Daoy (cell line): Measurements from ENCODE around the gene OR2AG2. TPM values are rescaled to one million over a fixed set of nuclear protein-coding genes. Genes with fewer than 3 reads are reported as not detected.
"Not testable (repeated sequence)": the region's sequence is repeated elsewhere in the genome, so short reads cannot be mapped to it uniquely, and the experiment has no call there.

Experiments used
- DNase-seq: peaks from one replicate; pipeline ENCODE4 v3.0.0-alpha.2; 2015; ENCODE audit warnings: low read depth
- total RNA-seq: library from RNA; depleted of rRNA; stranded (reverse); fragments of >200 nt; shearing (Covaris generic); gene quantifications from 2 replicates; pipeline ENCODE4 v1.2.3, GENCODE V29; 2014; rRNA removed

OR2AG2 gene
- total RNA-seq, result 0.03 TPM in 1 of 2 replicates, not detected in the other

DNA sequence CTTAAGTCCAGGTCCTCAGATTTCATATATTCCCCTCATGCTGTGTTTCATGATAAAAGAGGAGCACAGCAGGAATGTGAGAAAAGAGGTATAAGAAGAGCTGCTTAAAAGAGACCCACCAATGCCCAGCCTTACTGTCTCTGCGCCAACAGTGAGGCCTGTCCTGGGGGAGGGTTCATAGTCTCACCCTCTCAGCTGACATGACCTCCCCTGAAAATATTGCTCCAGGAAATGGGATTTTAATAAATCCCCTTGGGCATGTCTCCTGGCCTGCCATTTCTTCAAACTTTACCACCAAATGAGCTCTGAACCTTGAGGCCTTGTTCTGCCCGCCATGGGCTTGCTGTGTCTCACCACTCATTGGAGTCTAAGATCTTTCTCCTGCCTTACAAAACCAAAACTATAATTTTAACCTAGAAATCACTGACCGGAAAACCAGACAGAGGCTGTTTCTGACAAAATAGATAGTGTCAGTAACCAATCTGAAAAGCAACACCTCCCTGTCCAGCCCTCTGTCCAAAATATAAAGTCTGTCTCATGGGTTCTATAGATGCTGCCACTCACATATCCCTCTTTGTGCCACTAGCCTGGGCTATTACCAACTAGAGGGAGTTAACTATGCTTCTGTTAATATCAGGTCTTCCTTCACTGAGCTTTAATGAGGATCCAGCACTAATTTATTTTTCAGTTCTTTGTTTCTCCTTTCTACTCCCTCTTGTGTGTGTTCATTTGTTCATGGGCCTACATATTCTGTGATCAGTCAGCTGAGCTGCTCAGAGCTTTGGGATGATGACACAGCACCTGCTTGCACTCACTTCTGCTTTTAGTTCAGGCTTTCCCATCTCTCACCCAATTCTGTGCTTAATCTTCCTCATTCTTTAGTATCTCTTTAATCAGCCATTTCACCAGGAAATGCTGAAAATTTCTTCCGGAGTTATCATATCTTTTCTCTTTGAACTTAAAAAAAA lies at the start of gene OR2AG2:
Gene OR2AG2 (minus strand): TSS at position 51 of the 968 bp plus-strand sequence. CDS start 3,019 bp downstream, outside the sequence.
- DNase-seq, result no peak

- DNase-seq, result no peak
These were observed 47.2 kb upstream of the OR2AG2 start for GRCh38 chr11:6818967-6819366.

DNA sequence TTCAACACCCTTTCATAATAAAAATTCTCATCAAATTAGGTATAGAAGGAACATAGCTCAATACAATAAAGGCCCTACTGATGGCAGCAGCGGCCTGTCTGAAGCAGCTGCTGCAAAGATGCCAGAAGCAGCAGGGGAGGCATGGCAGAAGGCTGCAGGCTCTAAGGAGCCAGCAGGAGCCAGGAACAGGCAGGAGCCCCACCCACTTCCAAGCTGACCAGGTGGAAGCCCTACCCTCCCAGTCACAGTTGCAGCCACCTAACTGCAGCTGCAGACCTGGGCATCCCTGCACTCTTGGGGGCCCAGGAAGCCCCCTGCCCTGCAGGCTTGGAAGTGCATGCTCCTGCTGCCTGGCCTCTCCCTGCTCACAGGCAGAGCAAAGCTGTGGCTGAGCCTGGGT lies 45.9 kb upstream of the OR2AG2 start:
- no peak for DNase-seq

- DNase-seq, result no peak
These were observed 41.9 kb upstream of the OR2AG2 start for GRCh38 chr11:6813656-6814055.

DNA sequence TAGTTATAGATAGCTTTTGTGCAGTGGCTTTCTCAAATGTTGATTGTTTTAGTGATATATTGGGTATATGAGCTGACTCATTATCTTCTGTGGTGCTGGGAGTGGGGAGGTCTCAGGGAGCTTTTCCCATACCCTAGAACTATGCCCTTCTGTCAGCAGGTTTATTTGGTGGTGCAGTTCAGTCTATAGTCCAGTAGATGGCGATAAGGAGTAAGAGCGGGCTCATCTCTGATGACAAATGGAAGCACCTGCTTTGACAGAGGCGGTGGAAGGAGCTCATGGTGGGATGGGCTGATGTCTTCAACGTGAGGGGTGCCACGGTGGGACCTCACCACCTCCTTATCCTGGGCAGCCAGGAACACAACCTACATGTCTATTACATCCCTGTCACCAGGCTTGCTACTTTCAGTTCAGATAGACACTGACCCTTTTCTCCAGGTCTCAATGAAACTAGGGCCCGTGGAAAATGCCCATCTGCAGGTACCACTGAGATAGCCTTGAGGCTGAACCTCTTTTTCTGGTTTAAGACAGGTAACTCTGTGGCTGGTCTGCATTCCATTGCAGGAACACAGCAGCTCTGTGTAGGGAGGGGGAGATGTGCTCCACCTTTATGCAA lies 40.7 kb upstream of the OR2AG2 start:
- DNase-seq, result peak; percentile 46

- not testable (repeated sequence) for DNase-seq
These were observed 29.3 kb upstream of the OR2AG2 start for GRCh38 chr11:6801075-6801474.

DNA sequence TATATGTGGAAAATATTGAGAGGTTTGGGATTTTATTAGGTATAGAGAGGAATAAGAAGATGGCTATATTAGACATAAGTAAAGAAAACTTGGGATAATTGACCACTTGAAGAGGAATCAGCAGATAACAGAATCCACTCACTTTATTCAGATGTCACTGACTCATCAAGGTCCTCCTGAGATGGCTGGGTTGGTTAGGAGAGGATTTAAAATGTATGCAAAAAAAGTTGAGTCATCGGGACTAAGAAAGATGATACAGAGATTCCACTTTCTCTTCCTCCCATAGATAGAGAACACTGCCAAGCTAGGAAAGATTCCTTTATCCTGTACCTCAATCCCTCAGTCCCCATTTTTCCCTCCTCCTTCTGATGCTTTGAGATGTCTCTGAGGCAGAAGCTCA lies 27.6 kb upstream of the OR2AG2 start, which contains the start of gene OR6A2:
Gene OR6A2 (minus strand): TSS at position 288 of the 400 bp plus-strand sequence. CDS start 3,981 bp downstream, outside the sequence.
- DNase-seq, result peak; percentile 25

DNA sequence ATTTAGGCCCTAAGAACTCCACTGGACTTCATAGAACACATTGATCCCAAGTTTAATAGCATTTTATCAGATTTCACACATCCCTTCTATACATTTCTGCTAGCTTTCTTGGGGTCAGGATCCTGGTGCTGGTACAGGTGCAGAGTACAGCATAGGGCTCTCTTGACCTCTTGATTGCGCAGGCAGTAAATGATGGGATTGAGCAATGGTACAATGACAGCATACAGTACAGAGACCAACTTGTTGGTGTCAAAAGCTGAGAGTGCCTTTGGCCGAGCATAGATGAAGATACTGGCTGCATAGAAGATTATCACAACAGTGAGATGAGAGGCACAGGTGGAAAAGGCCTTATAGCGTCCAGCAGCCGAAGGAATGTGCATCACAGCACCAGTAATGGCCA lies 22.9 kb upstream of the OR2AG2 start:
- no peak for DNase-seq

DNA sequence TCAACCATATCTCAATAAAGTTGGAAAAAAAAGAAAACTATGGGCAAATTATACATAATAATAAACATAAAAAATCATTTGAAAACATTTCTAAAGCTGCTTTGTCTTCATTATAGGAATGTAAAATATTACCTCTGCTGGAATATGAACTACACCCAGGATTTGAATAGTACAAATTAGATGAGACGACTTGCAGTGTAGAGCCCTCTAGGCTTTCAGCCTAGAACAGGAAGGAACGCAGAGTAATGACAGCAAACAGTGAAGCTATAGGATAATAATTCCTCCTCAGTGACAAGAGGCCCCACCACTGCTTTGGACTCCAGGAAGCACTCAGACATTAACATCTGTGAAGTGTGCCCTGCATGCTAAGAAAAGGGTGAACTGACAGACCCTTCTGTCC lies 18.8 kb upstream of the OR2AG2 start:
- DNase-seq, result no peak

- DNase-seq, result no peak
These were observed 10.9 kb upstream of the OR2AG2 start, which contains the start of gene OR2AG1 for GRCh38 chr11:6782720-6783119. OR2AG1 (plus strand) TSS chr11:6783020; CDS start chr11:6785038, 2,018 bp downstream.

DNA sequence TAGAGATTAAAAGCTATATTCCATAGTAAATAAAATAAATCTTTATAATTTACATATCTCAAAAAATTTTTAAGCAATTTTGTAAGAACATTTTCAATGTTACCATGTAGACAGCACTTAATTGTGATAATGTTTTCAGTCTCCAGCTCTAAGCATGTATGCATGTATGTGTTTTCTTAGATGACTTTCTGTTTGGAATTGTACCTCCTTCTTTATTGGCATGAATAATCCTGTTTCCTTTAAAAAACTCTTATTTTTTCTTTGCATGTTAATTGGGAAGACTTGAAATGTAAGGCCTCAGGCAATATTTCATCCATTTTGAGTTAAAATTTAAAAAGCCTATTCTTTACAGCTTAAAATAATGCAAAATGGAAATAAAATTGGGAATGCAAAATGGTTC lies 9.1 kb upstream of the OR2AG2 start:
- DNase-seq, result no peak

DNA sequence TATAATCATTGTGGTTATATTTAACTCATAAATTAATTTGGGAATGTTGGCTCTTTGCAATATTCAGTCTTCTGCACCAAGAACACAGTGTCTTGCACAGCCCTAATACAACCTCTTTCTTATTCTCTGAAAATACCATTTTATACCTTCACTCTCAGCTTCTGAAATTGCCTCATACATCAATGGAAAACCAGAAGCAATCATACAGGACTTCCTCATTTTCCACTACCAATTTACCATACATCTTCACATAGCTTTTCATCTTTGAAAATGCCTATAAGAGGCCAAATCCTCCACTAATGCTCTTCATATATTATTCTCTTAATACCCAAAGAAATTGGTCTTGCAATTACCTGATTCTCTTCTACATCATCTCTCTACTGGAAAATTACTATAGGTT lies 6.7 kb upstream of the OR2AG2 start:
- no peak for DNase-seq

DNA sequence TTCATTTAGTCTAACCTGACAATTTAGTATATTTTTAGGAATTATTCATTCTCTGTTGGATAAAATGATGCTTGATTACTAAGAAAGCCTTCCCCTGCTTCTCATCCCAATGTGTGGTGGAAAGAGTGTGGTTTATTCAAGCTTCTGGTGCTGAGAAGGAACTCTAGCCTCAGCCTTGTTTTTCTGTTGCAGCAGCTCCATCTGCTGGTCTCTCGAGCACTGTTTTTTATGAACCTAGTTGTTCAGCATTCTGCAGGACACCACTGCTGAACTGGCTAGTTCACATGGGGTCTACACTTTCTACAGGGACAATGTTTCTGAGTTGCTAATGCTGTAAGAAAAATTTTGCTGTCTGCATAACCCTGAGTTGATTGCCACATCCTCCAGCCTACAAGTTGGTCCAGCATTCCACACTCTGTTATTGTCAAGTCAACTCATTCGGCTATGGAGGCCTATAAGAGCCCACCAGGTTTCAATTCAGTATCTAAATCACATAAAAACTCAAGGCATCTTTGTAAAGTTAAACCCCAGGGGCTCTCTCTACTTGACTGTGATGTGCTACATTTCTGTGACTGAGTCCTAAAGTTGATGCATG lies 14.3 kb downstream of the OR2AG2 start:
- peak; percentile 36 for DNase-seq

DNA sequence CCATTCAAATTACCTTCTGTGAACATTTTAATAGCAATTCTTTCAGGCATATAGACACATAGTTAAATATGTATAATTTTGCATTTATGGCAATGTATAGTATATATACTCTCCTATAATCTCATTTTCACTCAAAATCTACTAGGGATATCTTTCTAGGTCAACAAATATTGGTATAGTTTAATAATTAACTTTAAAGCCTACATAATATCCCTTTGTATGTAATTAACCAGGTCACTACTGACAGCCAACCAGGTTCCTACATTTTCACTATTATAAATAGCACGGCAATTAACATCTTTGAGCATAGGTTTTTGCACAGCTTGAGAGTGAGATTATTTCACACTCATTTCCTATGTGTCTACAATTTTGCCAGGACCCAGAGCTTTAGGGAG lies 15.8 kb downstream of the OR2AG2 start:
- DNase-seq, result no peak

DNA sequence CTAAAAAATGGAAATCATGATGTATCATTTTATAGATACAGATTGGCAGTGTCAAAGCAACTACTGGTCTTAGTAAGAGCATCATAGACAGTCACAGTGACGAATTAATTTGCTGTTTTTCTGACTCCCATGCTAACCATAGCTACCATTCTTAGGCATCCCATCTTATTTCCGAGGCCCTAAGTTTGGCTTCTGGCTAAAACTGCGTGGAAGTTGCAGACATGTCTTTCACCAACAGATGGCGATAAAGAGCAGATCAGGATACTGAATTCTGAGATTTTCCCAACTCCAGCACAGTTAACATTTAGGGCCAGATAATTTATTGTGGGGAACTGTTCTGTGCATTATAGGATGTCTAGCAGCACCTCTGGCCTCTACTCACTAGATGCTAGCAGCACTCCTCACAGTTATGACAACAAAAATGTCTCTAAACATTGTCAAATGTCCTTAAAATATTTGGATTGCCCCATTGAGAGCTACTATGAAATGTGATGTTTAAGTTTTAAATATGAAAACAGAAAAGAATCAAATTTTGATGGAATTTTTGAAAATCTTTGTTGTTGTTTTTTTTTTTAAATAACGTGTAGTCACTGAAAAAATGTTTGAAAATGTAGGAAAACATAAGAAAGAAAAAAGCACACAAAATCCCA lies 16.3 kb downstream of the OR2AG2 start:
- DNase-seq, result peak; percentile 15

GRCh38 chr11:6747097-6747668 lies 24.6 kb downstream of the OR2AG2 start:
- no peak for DNase-seq

DNA sequence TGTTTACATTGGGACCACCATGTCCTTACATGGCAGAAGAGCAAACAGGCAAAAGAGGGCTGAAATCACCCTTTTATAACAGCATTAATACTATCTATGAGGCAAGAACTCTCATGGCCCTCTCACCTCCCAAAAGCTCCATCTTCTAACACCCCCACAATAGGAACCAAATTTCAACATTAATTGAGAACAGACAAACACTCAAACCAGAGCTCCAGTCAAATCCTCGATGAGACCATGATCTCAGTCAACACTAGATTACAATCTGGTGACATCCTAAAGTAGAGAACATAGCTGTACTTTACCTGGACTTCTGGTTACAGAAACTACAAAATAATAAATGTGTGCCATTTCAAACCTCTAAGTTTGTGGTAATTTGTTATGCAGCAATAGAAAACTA lies 25.1 kb downstream of the OR2AG2 start:
- no peak for DNase-seq

GRCh38 chr11:6746086-6746618 lies 25.6 kb downstream of the OR2AG2 start:
- DNase-seq, result no peak

DNA sequence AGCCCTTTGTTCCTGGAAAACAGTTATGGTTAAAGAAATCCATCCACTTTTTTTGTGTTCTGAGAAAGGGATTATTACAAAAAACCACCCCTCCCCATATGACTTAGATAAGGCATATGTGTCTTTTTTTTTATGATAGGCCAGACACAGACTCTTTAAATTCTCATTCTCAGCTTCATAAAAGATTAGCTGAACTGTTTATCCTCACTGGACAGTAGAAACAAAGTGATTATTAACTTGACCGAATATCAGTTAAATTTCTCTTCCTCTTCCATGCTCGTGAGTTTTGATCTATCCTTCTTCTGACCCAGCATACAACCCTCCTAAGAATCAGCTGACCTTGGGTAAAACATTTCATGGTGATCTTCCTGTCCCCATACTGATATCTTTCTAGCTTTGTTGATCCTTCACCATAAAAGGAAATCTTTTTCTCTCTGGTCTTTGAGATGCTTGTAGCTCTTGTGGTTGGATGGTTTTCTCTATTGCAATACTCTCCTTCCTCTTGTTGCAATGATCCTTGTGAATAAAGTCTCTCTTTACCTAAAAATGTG lies 26.2 kb downstream of the OR2AG2 start:
- no peak for DNase-seq

DNA sequence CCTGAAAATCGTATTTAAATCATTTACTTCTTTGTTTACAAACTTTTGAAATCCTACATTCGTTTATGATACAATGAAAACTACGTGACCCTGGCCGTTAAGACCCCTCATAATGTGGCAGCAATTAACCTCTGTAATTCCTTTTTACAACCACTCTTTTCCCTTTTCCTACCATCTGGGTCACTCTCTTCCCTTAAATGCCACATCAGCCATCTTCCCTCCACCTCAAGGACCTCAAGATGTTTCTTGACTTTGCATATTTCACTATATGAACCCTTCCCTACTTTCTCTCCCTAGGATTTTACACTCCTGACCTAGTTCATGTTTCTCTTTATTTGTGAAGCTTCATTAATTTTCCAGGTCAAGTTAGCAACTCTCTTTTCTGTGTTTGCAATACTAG lies 26.8 kb downstream of the OR2AG2 start:
- no peak for DNase-seq

DNA sequence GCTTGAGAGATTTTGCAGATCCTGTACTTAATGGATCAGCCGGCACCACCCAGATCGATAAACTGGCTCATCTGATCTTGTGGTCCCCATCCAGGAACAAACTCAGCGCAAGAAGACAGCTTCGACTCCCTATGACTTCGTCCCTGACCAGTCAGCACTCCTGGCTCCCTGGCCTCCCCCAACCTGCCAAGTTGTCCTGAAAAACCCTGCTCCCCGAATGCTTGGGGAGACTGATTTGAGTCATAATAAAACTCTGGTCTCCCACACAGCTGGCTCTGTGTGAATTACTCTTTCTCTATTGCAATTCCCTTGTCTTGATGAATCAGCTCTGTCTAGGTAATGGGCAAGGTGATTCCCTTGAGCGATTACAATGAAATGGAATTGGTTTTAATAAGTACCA lies 29.5 kb downstream of the OR2AG2 start:
- no peak for DNase-seq
